HFF-Myc (cell line): Measurements from ENCODE around the gene GYPC.

Source experiments
- DNase-seq: peaks from one replicate; pipeline ENCODE4 v3.0.0-alpha.2; 2011; ENCODE audit warnings: low read depth; ENCODE audit errors: extremely low read depth
- H3K4me3 ChIP-seq: replicated peaks from 2 replicates; pipeline ENCODE4 v1.5.1; 2011; ENCODE audit warnings: low read depth, mild to moderate bottlenecking, control low read depth, low read length
- CTCF ChIP-seq: IDR thresholded peaks from 2 replicates; pipeline ENCODE4 v1.5.1; 2012; ENCODE audit warnings: mild to moderate bottlenecking, low read depth, low read length, control low read depth; ENCODE audit errors: missing control alignments

The GYPC gene

GRCh38 chr2:126699018-126699417, 43.1 kb downstream of the GYPC start:
- TF ChIP-seq CTCF = no peak
- no peak overlapping the region for H3K4me3 ChIP-seq
- no peak for DNase-seq

- DNase-seq = no peak
- H3K4me3 ChIP-seq = no peak overlapping the region
- no peak for TF ChIP-seq CTCF
Measured at GRCh38 chr2:126699716-126700581, 44.0 kb downstream of the GYPC start.

GRCh38 chr2:126700677-126701076, 44.7 kb downstream of the GYPC start:
- no peak for DNase-seq
- no peak overlapping the region for H3K4me3 ChIP-seq

GRCh38 chr2:126703311-126703710, 47.4 kb downstream of the GYPC start:
- no peak for TF ChIP-seq CTCF
- H3K4me3 ChIP-seq = no peak overlapping the region
- no peak for DNase-seq

More at GRCh38 chr2:126700677-126701076, 44.7 kb downstream of the GYPC start:
- TF ChIP-seq CTCF = no peak

- no peak for DNase-seq
- TF ChIP-seq CTCF = no peak
- H3K4me3 ChIP-seq = no peak overlapping the region
Measured at GRCh38 chr2:126704434-126705160, 48.6 kb downstream of the GYPC start.

GRCh38 chr2:126707191-126707590, 51.2 kb downstream of the GYPC start:
- no peak overlapping the region for H3K4me3 ChIP-seq
- no peak for TF ChIP-seq CTCF
- DNase-seq = no peak
